GM19395 (cell line): ENCODE data around the gene ARX.

Experiments used
- ATAC-seq: cut with Tn5 transposase; IDR thresholded peaks from one replicate; pipeline ENCODE4 v1.9.1; 2021; ENCODE audit warnings: mild to moderate bottlenecking, moderate library complexity; ENCODE audit not compliant: unreplicated experiment

The ARX gene

DNA sequence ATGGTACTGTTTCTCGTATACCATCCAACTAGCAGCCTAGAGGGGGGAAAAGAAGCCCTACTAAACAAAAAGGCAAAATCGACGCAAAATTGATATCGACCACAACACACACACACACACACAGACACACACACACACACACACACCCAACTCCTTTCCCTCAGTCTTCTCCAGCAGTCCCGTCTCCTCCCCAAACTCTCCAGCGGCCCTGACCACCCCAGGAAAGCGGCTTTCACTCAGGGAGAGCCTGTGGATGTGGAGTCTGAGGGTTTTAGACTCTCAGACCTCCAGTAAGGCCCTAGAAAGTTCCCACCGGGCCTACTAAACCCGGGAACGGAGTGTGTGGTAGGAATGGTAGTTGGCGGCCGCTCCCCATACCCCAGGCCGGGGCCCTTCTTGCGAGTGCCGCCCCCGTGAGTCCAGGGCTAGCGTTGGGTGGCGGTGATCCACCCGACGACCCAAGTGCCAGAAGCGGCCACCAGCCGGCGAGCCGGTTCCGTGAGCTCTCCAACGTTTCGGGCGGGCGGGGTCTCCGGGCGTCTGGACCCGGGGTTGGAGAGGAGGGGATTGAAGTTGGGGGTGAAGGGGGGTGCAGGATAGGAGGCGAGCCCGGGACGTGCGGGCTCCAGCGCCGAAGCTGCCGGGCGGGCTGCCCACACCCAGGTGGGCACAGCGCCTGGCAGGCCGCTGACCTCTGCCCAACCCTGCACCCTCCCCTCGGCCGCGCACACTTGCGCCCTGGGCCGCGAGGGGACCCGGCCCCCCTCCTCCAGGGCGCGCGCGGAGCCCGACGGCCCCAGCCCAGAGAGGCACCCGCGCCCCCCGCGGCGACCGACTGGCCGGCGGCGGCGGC, 13.7 kb downstream of the ARX start:
- ATAC-seq: no peak

DNA sequence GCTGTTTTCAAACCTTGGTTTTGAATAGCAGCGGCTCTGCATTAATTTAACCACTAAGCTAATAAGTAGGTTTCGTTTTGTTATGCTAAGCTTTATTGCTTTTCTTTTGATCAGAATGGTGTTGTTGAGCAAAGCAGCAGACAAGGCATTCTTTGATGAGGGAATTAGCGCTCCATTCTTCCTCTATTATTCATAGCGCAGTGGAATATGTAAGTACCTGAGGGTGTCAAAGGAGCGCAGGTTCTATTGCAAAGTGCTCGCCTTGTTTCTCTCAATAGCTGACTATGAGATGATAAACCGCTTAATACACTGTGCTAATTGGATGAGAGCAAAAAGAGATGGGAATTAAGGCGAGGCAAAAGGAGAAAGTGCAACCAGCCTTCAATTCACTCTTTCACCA, 16.3 kb downstream of the ARX start:
- ATAC-seq: no peak

DNA sequence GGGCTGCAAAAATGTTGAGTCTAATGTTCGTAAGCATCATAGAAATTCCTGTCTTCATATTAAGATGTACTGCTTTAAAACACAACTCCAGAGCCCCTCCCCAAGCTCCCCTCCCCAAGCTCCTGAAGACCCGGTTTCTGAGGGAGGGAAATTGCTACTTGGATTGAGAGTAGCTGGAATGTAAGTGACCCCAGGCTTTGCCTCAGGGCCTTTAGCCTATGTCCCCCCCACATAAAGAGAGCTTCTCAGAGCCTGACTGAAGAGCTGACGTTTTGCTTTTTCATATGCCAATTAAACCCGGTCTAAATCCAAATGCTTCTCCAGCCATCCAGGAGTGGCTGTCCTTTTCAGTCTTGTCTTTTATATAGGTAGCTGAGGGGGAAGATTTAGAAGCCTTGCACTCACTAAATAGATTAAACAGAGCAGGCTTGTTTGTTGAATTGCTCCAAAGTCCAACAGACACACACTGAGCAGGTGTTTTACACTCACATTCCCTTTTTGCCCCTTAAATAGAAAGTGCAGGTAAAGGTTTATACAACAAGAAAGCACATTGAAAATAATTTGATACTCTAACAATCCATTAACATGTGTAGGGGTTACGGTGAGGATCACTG, 19.6 kb downstream of the ARX start:
- no peak for ATAC-seq

DNA sequence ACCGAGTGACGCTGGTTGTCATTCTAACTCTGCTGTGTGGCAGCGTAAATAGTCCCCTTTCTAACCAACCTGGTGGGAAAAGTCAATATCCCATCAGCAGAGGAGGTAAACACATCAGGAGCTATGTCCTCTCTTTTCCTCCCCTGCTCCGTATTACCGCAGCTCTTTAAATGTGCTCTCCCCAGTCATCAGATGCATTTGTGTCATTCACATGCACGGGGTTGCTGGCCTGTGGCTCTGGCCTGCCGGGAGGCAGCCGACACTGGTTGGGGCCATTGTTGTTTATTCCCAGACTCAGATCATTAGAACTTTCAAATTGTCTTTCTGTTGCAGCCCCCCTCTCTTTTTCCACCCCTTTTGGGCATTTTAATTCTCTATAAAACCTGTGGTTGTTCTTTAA, 21.9 kb downstream of the ARX start:
- no peak for ATAC-seq

DNA sequence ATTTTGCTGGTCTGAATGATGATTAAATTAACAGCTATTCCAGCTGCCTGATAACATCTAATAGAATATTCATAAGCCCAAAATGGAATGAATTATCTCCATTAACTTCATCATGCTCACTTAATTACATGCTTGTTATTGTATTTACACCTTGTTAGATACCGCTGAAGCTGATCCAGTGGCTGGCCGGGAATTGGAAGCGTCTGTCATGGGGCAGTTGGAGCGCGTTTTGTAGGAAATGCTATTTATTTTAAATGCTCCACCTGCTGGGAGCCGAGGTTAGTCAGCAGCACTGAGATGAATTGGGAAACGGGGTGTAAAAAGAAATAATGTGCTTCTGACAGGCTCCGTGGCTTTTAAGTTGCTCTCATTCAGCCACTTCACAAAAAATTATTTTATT, 25.2 kb downstream of the ARX start:
- no peak for ATAC-seq

DNA sequence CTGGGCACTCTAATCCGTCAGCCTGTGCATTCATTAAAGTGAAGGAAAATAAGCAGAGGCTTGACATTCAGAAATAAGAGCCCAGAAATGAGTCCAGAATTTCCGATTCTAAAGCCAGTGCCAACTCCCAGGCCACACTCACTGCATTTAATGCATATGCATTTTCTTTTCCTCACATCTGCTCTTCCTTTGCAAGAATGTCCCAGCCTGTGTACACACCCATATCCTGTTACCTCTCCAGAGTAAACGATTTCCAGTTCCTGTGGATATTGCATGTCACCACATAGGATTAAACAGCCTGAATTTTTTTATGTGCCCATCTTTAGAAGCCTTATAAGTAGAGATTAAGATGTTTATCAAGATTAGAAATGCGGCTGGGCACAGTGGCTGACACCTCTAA, 27.5 kb downstream of the ARX start:
- no peak for ATAC-seq

DNA sequence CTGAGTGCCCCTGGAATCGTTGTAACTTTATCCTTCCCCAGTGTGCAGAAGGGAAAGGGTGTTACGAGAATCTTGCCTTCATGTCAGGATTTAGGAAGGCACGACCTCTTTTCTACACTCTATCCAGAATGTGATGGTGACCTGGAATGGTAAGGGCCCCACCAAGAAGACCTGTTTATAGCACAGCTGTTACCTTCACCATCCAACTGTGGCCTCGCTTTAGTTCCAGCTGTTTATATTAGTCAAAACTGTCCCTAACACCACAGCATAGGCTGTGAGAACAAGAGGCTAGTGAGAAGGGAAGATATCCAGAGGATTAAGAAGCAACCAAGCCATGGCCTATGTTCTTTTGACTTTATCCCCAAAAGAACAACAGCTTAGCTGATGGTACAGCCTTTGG, 28.0 kb downstream of the ARX start:
- ATAC-seq: no peak

DNA sequence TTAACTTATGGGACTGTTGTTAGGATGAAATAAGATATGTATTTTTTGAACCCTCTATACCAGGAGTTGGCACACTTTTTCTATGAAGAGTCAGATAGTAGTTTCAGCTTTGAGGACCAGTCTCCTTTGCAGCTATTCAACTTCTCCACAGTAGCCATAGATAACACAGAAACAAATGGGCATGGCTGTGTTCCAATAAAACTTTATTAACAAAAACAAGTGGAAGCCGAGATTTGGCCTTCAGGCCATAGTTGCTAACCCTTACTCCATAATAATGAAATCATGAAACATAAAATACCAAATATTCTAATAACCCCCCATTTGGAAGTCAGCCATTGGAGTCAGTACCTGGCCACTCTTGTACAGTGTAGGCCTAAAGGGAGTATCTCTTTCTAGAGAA, 30.6 kb downstream of the ARX start:
- no peak for ATAC-seq

DNA sequence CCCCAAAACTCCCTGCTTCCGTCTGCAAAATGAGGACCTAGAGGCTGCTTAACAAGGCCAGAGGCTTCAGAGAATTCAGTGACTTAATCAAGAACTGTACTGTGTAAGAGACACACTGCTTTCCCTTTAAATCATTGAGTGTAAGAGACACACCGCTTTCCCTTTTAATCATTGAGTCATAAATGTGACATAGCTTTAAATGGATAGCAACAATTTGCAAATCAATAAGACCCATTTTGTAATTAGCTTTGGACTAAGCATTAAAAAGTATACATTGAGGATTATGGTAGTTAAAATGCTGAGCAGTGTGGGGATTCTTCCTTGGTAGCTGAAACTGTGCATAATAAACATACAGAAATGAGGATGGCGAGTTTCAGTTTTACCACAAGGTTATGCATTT, 31.8 kb downstream of the ARX start:
- no peak for ATAC-seq

DNA sequence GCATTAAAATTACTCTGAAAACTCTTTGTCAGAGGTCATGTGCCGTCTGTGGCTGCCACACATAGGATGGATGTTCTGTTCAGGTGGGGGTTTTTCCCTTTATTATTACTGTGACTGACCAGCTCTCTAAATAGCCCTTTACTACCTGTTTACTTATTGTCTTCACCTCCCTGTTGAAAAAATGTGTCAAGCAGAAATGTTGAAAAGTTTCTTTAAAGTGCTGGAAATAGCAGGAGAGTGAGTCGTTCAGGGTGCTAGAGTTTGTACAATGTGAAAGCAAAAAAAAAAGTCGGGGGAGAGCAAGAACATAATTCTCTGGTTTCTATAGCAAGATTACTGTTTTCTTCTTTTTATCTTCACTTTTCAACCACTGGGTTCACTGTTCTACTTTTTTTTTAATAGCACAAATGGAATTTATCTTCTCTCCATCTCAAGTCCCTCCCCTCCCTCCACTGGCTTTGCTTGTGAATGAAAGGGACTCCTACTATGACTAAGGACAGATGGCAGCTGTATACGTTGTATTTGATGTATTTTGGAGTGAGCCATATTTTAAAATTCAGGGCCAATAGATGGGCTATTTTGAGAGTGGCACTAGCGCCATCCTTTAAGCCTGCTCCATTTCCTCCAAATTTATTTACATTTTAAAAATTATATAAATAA, 33.3 kb downstream of the ARX start:
- no peak for ATAC-seq

DNA sequence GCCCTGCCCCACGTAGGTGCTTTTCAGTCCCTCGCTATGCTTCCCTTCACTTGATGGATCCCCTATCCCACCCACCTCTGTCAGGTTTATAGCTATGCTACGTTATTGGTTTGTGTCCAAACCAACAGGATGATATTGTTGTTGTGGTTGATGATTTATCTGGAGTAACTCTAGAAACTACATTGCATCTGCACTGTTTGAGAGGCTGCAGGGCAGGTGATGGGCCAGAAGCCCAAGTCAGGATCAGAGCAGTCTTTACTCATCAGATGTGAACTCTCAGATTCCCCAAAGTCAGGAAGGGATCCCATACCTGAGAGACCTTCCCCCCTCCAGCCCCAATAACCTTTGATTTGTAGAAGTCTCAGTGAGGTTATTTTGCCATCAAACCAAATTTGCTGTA, 34.7 kb downstream of the ARX start:
- no peak for ATAC-seq

DNA sequence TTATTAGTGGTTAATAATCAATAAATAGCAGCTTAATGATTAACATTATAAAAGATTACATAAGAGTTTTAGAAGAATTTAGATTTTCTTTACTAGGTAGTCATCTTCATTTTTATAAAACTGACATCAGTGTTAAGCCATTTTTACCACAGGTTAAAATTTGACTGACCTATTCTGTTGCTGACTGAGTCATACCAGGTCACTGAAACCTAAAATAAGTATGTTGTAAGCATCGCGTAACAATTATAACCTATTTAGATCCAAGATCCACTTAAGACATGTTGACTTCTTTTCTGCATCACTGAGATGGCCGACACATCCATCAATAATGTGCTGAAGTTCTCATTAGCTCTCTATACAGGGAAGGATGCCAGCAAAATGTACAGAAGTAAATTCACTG, 36.7 kb downstream of the ARX start:
- no peak for ATAC-seq

DNA sequence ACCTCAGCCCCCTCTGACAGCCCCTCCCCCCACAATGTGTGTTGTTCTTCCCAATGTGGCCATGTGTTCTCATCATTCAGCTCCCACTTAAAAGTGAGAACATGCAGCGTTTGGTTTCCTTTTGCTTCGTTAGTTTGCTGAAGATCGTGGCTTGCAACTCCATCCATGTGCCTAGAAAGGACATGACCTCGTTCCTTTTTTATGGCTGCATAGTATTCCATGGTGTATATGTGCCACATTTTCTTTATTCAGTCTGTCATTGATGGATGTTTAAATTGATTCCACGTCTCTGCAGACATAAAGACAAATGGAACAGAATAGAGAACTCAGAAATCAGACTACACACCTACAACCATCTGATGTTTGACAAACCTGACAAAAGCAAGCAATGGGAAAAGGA, 46.0 kb downstream of the ARX start:
- no peak for ATAC-seq

DNA sequence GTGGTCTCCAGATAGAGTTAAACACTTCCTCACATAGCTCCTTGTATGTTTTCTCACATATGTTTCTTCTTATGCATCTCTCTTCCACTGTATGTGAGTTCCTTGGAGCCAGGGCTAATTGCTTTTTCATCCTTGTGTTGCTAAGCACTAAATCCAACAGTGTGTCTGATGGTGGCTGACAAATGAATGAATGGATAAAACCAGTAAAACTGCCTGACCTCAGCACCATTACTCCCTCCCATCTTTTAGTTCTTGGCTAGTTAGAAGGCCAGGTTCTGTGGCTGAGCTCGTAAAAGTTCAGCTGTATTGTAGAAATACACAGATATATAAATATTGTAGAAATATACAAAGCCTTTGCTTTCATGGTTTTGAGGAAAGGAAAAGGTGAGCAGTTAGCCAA, 50.4 kb downstream of the ARX start:
- no peak for ATAC-seq

DNA sequence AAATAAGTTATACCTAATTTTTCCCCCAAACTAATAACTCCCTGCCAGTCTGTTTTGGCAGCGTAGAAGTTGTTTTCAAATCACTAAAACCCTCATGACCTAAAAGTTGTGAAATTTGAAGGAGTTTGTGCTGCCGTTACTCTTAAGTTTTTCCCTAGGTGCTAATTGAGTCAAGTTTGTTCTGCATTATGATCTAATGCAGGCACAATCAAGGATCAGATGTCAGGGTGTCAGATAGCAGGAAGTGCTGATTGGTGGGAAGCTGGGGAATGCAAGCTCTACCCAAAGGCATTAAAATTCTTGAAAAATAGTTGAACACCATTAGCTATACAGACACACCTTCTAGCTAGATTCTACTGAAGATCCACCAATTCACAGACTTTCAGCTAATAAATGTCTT, 51.9 kb downstream of the ARX start:
- ATAC-seq: no peak

DNA sequence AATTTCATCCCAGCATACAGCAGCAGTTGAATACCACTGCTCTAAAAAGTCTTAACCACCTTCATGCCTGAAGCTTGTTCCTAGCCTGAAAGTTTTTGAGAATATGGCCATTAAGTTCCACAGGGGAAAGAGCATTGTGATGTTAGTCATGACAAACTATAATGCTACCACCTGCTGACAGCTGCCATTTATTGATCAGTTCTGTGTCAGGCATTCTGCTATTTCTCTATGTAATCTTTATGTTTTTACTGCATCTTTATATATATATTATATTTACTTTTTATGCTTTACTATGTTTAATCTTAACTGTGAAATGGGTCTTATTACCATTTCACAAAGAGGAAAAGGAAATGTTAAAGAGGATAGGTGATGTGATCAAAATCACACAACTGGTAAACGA, 54.0 kb downstream of the ARX start:
- no peak for ATAC-seq

DNA sequence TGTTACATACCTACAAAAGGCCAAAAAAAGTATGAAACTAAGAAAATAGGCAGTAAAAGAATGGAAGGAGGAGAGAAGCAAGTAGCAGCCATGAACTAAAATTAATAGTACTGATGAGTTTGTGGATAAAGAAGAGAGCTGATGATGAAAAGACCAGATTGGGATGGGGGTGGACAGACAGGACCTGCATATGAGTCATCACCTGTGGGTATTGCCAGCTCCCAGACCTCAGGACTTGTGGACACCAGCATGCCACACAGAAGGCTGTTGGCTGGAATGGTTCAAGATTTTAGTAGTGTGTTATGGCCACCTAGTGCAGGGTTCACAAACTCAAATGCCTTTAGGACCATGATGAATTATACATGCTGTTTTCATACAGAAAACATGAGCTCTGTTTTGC, 58.9 kb downstream of the ARX start:
- no peak for ATAC-seq

DNA sequence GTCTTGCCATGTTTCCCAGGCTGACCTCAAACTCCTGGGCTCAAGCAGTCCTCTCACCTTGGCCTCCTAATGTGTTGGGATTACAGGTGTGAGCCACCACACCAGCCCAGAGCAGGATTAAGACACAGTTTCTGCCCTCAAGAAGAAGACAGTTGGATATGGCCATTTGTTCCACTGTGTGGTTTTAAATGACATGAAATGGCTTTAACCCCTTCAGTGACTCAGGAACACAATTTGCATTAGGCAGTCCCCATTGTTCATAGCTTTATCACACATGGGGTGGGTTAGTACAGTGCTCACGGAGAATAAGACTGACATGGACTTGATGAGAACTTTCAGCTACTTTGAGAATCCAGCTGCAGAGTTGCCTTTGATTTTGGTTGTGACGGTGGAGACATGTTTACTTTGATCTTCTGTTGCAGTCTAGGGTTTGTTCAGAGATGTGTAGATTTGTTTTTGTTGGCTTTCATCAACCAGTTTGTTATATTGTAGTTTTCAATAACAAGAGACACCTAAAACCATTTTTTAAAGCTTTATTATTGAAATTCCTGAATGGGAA, 60.3 kb downstream of the ARX start:
- no peak for ATAC-seq

DNA sequence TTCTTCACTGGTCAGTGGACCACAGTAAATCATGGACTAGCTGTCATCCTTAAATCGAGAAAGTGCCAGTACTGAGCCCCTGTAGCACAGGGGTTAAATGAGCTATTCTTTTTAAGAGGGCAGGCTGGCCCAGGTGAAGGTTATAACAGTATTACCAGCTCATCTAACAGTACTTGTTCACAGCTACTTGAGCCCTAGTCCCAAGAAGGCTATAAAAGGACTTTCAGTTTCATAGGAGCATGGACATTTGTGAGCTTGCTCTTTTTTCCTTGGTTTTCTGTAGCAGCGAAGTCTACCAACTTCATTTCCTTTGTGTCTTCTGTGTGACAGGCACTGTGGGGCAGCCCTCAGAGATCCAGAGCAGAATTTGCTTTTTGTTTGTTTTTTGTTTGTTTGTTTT, 61.0 kb downstream of the ARX start:
- no peak for ATAC-seq
